DND-41 (cell line): Measurements from ENCODE around the gene GSG1L.

Experiments
- EZH2 ChIP-seq: IDR thresholded peaks from 3 replicates; pipeline ENCODE4 v1.6.1; 2012; ENCODE audit warnings: borderline replicate concordance, low read depth, mild to moderate bottlenecking, moderate library complexity, low read length, inconsistent platforms; ENCODE audit not compliant: severe bottlenecking
- TF ChIP-seq, protein P1 (sequence below): IDR thresholded peaks from 2 replicates; pipeline ENCODE4 v1.5.1; 2012; ENCODE audit warnings: borderline replicate concordance, low read length, moderate library complexity, mild to moderate bottlenecking; ENCODE audit not compliant: poor library complexity, severe bottlenecking; ENCODE audit errors: extremely low read depth

DNA sequence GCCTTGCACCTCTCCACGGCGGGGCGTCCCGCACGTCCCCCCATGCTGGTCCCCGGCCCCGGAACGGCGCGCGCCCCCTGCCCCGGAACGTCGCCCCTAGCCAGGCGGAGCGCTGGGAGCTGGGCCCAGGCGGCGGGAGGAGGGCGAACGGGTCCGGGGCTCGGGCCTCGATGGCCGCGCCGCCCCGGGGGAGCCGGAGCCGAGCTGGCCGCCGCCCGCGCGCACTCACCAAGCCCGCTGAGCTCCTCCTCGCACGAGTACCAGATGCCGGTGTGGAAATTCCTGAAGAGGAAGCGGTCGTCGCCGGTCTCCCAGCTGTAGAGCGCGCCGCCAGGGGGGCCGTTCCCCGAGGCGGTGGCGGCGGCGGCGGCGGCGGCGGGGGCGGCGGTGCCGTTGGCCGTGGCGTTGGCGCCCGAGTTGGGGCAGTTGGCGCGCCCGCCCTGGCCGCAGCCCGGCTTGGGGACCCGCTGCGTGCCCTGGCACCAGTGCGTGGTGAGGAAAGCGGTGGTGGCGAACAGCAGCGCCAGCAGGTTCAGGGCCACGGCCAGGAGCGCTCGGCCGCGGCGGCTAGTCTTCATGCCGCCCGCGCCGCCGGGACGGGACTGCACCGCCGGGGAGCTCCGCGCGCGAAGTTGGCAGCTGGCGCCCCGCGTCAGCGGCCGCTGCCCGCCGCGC is 530 bp downstream of the GSG1L start:
- TF ChIP-seq, protein P1, sequence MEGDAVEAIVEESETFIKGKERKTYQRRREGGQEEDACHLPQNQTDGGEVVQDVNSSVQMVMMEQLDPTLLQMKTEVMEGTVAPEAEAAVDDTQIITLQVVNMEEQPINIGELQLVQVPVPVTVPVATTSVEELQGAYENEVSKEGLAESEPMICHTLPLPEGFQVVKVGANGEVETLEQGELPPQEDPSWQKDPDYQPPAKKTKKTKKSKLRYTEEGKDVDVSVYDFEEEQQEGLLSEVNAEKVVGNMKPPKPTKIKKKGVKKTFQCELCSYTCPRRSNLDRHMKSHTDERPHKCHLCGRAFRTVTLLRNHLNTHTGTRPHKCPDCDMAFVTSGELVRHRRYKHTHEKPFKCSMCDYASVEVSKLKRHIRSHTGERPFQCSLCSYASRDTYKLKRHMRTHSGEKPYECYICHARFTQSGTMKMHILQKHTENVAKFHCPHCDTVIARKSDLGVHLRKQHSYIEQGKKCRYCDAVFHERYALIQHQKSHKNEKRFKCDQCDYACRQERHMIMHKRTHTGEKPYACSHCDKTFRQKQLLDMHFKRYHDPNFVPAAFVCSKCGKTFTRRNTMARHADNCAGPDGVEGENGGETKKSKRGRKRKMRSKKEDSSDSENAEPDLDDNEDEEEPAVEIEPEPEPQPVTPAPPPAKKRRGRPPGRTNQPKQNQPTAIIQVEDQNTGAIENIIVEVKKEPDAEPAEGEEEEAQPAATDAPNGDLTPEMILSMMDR: no peak
- no peak for TF ChIP-seq EZH2
